Neural cell (in vitro differentiated cells): ENCODE data around the gene PPP1R12A. TPM values are rescaled to one million over a fixed set of nuclear protein-coding genes. Genes with fewer than 3 reads are reported as not detected.

Source experiments
- H2AFZ ChIP-seq: fragments of 200-600, 300-800 bp; sonication (generic), shearing (Covaris generic); 2 replicates; pipeline ENCODE4 v1.6.0; 2014; ENCODE audit warnings: low read depth, mild to moderate bottlenecking, antibody characterized with exemption, low read length, moderate library complexity
- H3F3A ChIP-seq: fragments of 200-600 bp; shearing (Covaris generic); 2 replicates; pipeline ENCODE4 v1.6.1; 2016; ENCODE audit warnings: mild to moderate bottlenecking, moderate library complexity, mixed read lengths, antibody characterized with exemption, low read length; ENCODE audit not compliant: insufficient read depth, poor library complexity, severe bottlenecking
- H3K27ac ChIP-seq: fragments of 200-600, 300-800 bp; sonication (generic), shearing (Covaris generic); 2 replicates; pipeline ENCODE4 v1.5.1; 2014; ENCODE audit warnings: mild to moderate bottlenecking, low read length, moderate library complexity
- H3K27me3 ChIP-seq: fragments of 300-800, 200-600 bp; sonication (generic), shearing (Covaris generic); 2 replicates; pipeline ENCODE4 v1.6.0; 2014; ENCODE audit warnings: mild to moderate bottlenecking, low read depth, low read length, moderate library complexity; ENCODE audit not compliant: insufficient read depth
- H3K36me3 ChIP-seq: fragments of 300-800, 200-600 bp; sonication (generic), shearing (Covaris generic); 2 replicates; pipeline ENCODE4 v1.5.1; 2014; ENCODE audit warnings: mild to moderate bottlenecking, antibody characterized with exemption, low read length, moderate library complexity; ENCODE audit not compliant: insufficient read depth
- H3K4me2 ChIP-seq: fragments of 300-800, 200-600 bp; sonication (generic), shearing (Covaris generic); 2 replicates; pipeline ENCODE4 v1.6.0; 2014; ENCODE audit warnings: mild to moderate bottlenecking, low read length
- H3K4me3 ChIP-seq: fragments of 300-800, 200-600 bp; sonication (generic), shearing (Covaris generic); 2 replicates; pipeline ENCODE4 v1.5.1; 2014; ENCODE audit warnings: mild to moderate bottlenecking, low read length, moderate library complexity
- H3K79me2 ChIP-seq: fragments of 200-600 bp; shearing (Covaris generic); replicated peaks from 2 replicates; pipeline ENCODE4 v1.6.0; 2014; ENCODE audit warnings: mild to moderate bottlenecking, low read length, moderate library complexity; ENCODE audit not compliant: insufficient read depth
- H3K9ac ChIP-seq: fragments of 300-800, 200-600 bp; sonication (generic), shearing (Covaris generic); 2 replicates; pipeline ENCODE4 v1.6.1; 2016; ENCODE audit warnings: mild to moderate bottlenecking, low read length, mixed read lengths
- H3K9me2 ChIP-seq: fragments of 200-600 bp; shearing (Covaris generic); 2 replicates; pipeline ENCODE4 v1.6.1; 2016; ENCODE audit warnings: mild to moderate bottlenecking, low read length, mixed read lengths; ENCODE audit not compliant: insufficient read depth
- H3K9me3 ChIP-seq: fragments of 200-600, 300-800 bp; sonication (generic), shearing (Covaris generic); 2 replicates; pipeline ENCODE4 v1.6.1; 2016; ENCODE audit warnings: mild to moderate bottlenecking, mixed run types, low read length, moderate library complexity, mixed read lengths
- H4K20me1 ChIP-seq: fragments of 200-600 bp; shearing (Covaris generic); 2 replicates; pipeline ENCODE4 v1.6.1; 2016; ENCODE audit warnings: mild to moderate bottlenecking, mixed run types; ENCODE audit not compliant: insufficient read depth
- EP300 ChIP-seq: fragments of 450-650 bp; conservative IDR thresholded peaks from 2 replicates; pipeline ENCODE4 v1.6.1; 2014; ENCODE audit warnings: antibody characterized with exemption, mild to moderate bottlenecking, moderate library complexity; ENCODE audit not compliant: poor library complexity, severe bottlenecking
- EZH2 ChIP-seq: fragments of 200-600, 300-800 bp; shearing (Covaris generic), sonication (generic); IDR thresholded peaks from 2 replicates; pipeline ENCODE4 v1.6.1; 2014; ENCODE audit warnings: antibody characterized with exemption, low read length, borderline replicate concordance, mild to moderate bottlenecking; ENCODE audit not compliant: insufficient read depth, poor library complexity, severe bottlenecking
- MXI1 ChIP-seq: fragments of 450-650 bp; conservative IDR thresholded peaks from 2 replicates; pipeline ENCODE4 v1.6.1; 2014; ENCODE audit warnings: antibody characterized with exemption, mild to moderate bottlenecking; ENCODE audit not compliant: poor library complexity, severe bottlenecking
- POLR2AphosphoS5 ChIP-seq: IDR thresholded peaks from 2 replicates; pipeline ENCODE4 v1.6.1; 2012
- RAD21 ChIP-seq: fragments of 450-650 bp; conservative IDR thresholded peaks from 2 replicates; pipeline ENCODE4 v1.6.1; 2014; ENCODE audit warnings: antibody characterized with exemption, mild to moderate bottlenecking, moderate library complexity
- SMC3 ChIP-seq: fragments of 450-650 bp; conservative IDR thresholded peaks from 2 replicates; pipeline ENCODE4 v1.6.1; 2014; ENCODE audit warnings: antibody characterized with exemption, mild to moderate bottlenecking, moderate library complexity; ENCODE audit not compliant: poor library complexity
- TAF1 ChIP-seq: IDR thresholded peaks from 2 replicates; pipeline ENCODE4 v1.6.1; 2012; ENCODE audit warnings: low read depth
- polyA plus RNA-seq: library from polyadenylated mRNA; depleted of rRNA; stranded (reverse); fragments of >200 nt; gene quantifications from 2 replicates; pipeline ENCODE4 v1.2.3, GENCODE V29; 2014
- TF ChIP-seq, protein P1 (sequence below): fragments of 450-650 bp; IDR thresholded peaks from 2 replicates; pipeline ENCODE4 v1.5.1; 2014; ENCODE audit warnings: antibody characterized with exemption, mild to moderate bottlenecking, moderate library complexity; ENCODE audit not compliant: poor library complexity, severe bottlenecking
- TF ChIP-seq, protein P2 (sequence below): IDR thresholded peaks from 2 replicates; pipeline ENCODE4 v1.6.1; 2012; ENCODE audit warnings: borderline replicate concordance

The PPP1R12A gene
- polyA plus RNA-seq, 1 donor from 2014 or later = 68.2 TPM

- Histone ChIP-seq H3K36me3 (no peaks in the 10 kb centered on the region), H3K9ac (no peak overlapping the region), H2AFZ (no peak overlapping the region), H3K9me3 (no peaks in the 10 kb centered on the region), H3K27ac (no peak overlapping the region), H3K9me2 (no peaks in the 10 kb centered on the region), H3K4me3 (no peak overlapping the region), H3F3A (no peaks in the 10 kb centered on the region), H3K27me3 (no peaks in the 10 kb centered on the region), H3K4me2 (no peak overlapping the region), H3K79me2 (peaks cover 47% of the 10 kb centered on the region), H4K20me1 (no peaks in the 10 kb centered on the region)
- TF ChIP-seq MXI1 = no peak
Observed at GRCh38 chr12:79900199-79900598, 34.7 kb downstream of the PPP1R12A start.

DNA sequence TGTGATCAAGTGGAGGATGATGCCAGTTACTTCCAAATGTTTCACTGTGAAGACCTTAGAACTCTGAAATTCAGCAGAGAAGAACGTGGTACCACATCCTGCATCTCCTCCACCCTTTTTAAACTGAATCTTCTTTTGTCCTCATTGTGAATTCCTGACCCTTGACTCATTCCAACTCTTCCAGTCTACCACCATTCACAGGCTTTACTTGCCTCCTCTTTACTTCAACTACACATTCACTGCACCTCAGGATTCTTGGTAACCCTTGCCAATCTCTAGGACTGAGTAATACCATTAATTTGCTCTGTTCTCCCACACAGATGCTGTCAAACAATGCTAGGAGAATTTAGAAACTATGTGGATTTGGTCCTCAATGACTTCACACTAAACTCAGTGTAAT, 37.3 kb downstream of the PPP1R12A start:
- H3F3A ChIP-seq = no peaks in the 10 kb centered on the region
- no peak for TF ChIP-seq SMC3
- TF ChIP-seq, protein P1, sequence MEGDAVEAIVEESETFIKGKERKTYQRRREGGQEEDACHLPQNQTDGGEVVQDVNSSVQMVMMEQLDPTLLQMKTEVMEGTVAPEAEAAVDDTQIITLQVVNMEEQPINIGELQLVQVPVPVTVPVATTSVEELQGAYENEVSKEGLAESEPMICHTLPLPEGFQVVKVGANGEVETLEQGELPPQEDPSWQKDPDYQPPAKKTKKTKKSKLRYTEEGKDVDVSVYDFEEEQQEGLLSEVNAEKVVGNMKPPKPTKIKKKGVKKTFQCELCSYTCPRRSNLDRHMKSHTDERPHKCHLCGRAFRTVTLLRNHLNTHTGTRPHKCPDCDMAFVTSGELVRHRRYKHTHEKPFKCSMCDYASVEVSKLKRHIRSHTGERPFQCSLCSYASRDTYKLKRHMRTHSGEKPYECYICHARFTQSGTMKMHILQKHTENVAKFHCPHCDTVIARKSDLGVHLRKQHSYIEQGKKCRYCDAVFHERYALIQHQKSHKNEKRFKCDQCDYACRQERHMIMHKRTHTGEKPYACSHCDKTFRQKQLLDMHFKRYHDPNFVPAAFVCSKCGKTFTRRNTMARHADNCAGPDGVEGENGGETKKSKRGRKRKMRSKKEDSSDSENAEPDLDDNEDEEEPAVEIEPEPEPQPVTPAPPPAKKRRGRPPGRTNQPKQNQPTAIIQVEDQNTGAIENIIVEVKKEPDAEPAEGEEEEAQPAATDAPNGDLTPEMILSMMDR = no peak
- no peak for TF ChIP-seq RAD21
- TF ChIP-seq EP300 = no peak
- no peak for TF ChIP-seq EZH2
- no peak for TF ChIP-seq MXI1
- TF ChIP-seq, protein P2, sequence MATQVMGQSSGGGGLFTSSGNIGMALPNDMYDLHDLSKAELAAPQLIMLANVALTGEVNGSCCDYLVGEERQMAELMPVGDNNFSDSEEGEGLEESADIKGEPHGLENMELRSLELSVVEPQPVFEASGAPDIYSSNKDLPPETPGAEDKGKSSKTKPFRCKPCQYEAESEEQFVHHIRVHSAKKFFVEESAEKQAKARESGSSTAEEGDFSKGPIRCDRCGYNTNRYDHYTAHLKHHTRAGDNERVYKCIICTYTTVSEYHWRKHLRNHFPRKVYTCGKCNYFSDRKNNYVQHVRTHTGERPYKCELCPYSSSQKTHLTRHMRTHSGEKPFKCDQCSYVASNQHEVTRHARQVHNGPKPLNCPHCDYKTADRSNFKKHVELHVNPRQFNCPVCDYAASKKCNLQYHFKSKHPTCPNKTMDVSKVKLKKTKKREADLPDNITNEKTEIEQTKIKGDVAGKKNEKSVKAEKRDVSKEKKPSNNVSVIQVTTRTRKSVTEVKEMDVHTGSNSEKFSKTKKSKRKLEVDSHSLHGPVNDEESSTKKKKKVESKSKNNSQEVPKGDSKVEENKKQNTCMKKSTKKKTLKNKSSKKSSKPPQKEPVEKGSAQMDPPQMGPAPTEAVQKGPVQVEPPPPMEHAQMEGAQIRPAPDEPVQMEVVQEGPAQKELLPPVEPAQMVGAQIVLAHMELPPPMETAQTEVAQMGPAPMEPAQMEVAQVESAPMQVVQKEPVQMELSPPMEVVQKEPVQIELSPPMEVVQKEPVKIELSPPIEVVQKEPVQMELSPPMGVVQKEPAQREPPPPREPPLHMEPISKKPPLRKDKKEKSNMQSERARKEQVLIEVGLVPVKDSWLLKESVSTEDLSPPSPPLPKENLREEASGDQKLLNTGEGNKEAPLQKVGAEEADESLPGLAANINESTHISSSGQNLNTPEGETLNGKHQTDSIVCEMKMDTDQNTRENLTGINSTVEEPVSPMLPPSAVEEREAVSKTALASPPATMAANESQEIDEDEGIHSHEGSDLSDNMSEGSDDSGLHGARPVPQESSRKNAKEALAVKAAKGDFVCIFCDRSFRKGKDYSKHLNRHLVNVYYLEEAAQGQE = no peak
- no peak for TF ChIP-seq POLR2AphosphoS5
- TF ChIP-seq TAF1 = no peak
- H3K9ac ChIP-seq = no peak overlapping the region
- H3K27ac ChIP-seq = no peak overlapping the region
- peaks cover 44% of the 10 kb centered on the region for H3K79me2 ChIP-seq
- H4K20me1 ChIP-seq = no peaks in the 10 kb centered on the region
- H3K36me3 ChIP-seq = no peaks in the 10 kb centered on the region
- no peak overlapping the region for H3K4me2 ChIP-seq
- H3K4me3 ChIP-seq = no peak overlapping the region
- H2AFZ ChIP-seq = no peak overlapping the region
- H3K27me3 ChIP-seq = no peaks in the 10 kb centered on the region
- no peaks in the 10 kb centered on the region for H3K9me3 ChIP-seq
- H3K9me2 ChIP-seq = no peaks in the 10 kb centered on the region

DNA sequence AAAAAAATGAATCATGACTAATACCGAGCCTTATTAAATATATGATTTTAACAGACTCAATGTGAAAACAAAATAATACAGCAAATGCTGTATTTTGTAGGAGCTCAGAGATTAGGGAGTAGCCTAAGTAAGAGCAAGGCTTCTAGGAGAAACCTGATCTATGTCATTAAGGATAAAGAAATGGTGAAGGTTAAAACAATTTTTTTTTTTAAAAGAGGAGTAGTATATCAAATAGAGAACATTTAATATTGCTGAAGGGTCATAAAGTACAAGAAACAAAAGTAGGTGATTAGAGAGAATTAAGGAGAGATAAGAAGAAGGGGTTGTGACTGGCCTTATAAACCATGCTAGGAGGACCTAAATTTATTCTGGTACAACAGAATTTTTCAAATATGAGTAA, 39.1 kb downstream of the PPP1R12A start:
- H3K79me2 ChIP-seq = peaks cover 48% of the 10 kb centered on the region

More for the DNA sequence above, 39.1 kb downstream of the PPP1R12A start:
- H4K20me1 ChIP-seq = no peaks in the 10 kb centered on the region
- TF ChIP-seq SMC3 = no peak
- TF ChIP-seq TAF1 = no peak
- no peak for TF ChIP-seq EZH2
- TF ChIP-seq, protein P2 = no peak
- TF ChIP-seq EP300 = no peak
- TF ChIP-seq, protein P1 = no peak
- no peak for TF ChIP-seq MXI1
- no peak for TF ChIP-seq POLR2AphosphoS5
- no peak for TF ChIP-seq RAD21
- no peak overlapping the region for H3K4me2 ChIP-seq
- H3K4me3 ChIP-seq = no peak overlapping the region
- no peaks in the 10 kb centered on the region for H3K9me2 ChIP-seq
- no peaks in the 10 kb centered on the region for H3K9me3 ChIP-seq
- no peaks in the 10 kb centered on the region for H3K36me3 ChIP-seq
- H2AFZ ChIP-seq = no peak overlapping the region
- H3K9ac ChIP-seq = no peak overlapping the region
- H3F3A ChIP-seq = no peaks in the 10 kb centered on the region
- no peaks in the 10 kb centered on the region for H3K27me3 ChIP-seq
- no peak overlapping the region for H3K27ac ChIP-seq
